ENCODE data around the gene POLR3K.
A peak's percentile ranks its signal among the peaks of the same experiment; 100 is the strongest.
"Not testable (repeated sequence)": the region's sequence is repeated elsewhere in the genome, so short reads cannot be mapped to it uniquely, and the experiment has no call there.

Gene POLR3K

DNA sequence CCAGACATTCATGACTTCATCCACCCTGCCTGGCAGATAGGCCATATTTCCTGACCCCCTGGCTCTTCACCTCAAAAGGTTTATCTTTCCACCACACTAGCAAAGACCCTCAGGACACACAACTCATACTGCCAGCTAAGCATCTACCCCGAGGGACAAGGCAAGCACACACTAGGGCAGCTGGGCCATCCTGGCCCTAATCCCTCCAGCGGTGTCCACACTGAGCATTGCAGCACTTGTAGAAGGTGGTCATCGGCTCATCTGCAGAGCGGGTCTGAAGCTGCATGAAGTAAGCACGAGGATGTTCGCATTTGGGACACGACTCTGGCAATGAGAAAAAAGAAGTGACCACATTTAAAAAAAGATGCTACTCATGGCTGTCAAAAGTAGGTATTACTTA is 6.2 kb downstream of the POLR3K start:
- Histone ChIP-seq H3K36me3 (replicated peaks in 1 of 2; ENCODE audit: control insufficient read depth in 2 of 2, insufficient read depth in 2 of 2, low read length in 2 of 2) (peaks cover 25 to 84% of the 10 kb centered on the region in 2 donors), H3K4me1 (ENCODE audit: control insufficient read depth in 2 of 2, insufficient read depth in 1 of 2, low read depth in 1 of 2, low read length in 2 of 2) (no peaks in the 10 kb centered on the region), H3K18ac (ENCODE audit: low read length) (no peak overlapping the region), H3K4ac (ENCODE audit: low read length) (no peak overlapping the region), H4K91ac (ENCODE audit: low read depth, low read length, poor library complexity) (no peak overlapping the region), H2BK120ac (ENCODE audit: low read depth, low read length) (no peak overlapping the region), H3K14ac (ENCODE audit: low read length) (no peak overlapping the region), H2AFZ (ENCODE audit: low read length) (no peak overlapping the region), H2BK15ac (ENCODE audit: low read length) (no peak overlapping the region), H3K27ac (replicated peaks; ENCODE audit: low read length) (no peak overlapping the region), H3K9me3 (replicated peaks in 1 of 2; ENCODE audit: control insufficient read depth in 2 of 2, insufficient read depth in 1 of 2, low read depth in 1 of 2, low read length in 2 of 2) (peaks cover 0 to 2% of the 10 kb centered on the region in 2 donors), H3K79me1 (ENCODE audit: low read depth, low read length) (peaks cover 2% of the 10 kb centered on the region), H3K4me3 (ENCODE audit: low read length in 2 of 2) (peak overlapping the region in 1 of 2 donors; percentile 2), H4K8ac (ENCODE audit: low read depth, low read length) (no peak overlapping the region), H2BK12ac (ENCODE audit: low read length) (no peak overlapping the region), H3K4me2 (ENCODE audit: insufficient read depth, low read length, poor library complexity, severe bottlenecking) (no peak overlapping the region), H2AK5ac (ENCODE audit: low read depth, low read length) (no peak overlapping the region), H3K27me3 (ENCODE audit: control insufficient read depth in 3 of 3, insufficient read depth in 3 of 3, low read depth in 1 of 3, low read length in 3 of 3) (no peaks in the 10 kb centered on the region), H3K23ac (ENCODE audit: low read depth, low read length, poor library complexity) (no peak overlapping the region), H3K9ac (ENCODE audit: low read depth, low read length, poor library complexity) (no peak overlapping the region), H2BK5ac (ENCODE audit: low read length) (no peak overlapping the region)
- no peak for DNase-seq (ENCODE audit: low spot score)
- no CpG with 5 or more reads among the region's 7 CpGs for WGBS, 2 donors (ENCODE audit: extremely low coverage in 2 of 2, insufficient read length in 2 of 2, insufficient replicate concordance in 1 of 2)

DNA sequence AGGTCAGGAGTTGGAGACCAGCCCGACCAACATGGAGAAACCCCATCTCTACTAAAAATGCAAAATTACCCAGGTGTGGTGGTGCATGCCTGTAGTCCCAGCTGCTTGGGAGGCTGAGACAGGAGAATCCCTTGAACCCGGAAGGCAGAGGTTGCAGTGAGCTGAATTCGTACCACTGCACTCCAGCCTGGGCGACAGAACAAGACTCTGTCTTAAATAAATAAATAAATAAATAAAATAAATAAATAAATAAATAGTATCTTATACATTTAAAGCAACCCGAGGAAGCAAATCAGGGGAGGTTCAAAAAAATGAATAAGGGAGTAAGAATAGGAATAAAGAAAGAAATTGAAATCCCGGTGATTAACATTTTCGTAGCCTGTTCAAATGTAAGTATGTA is 6.9 kb downstream of the POLR3K start:
- not testable (repeated sequence) for H3K27ac ChIP-seq (replicated peaks; ENCODE audit: low read length); H4K91ac ChIP-seq (ENCODE audit: low read depth, low read length, poor library complexity); H2AFZ ChIP-seq (ENCODE audit: low read length); H2BK15ac ChIP-seq (ENCODE audit: low read length); H3K14ac ChIP-seq (ENCODE audit: low read length); DNase-seq (ENCODE audit: low spot score); H2BK120ac ChIP-seq (ENCODE audit: low read depth, low read length); H2BK12ac ChIP-seq (ENCODE audit: low read length); H3K4me2 ChIP-seq (ENCODE audit: insufficient read depth, low read length, poor library complexity, severe bottlenecking); H3K4ac ChIP-seq (ENCODE audit: low read length); H2BK5ac ChIP-seq (ENCODE audit: low read length); H3K4me1 ChIP-seq (ENCODE audit: control insufficient read depth in 2 of 2, insufficient read depth in 1 of 2, low read depth in 1 of 2, low read length in 2 of 2); H3K79me1 ChIP-seq (ENCODE audit: low read depth, low read length); H3K18ac ChIP-seq (ENCODE audit: low read length); H2AK5ac ChIP-seq (ENCODE audit: low read depth, low read length); H3K23ac ChIP-seq (ENCODE audit: low read depth, low read length, poor library complexity); H4K8ac ChIP-seq (ENCODE audit: low read depth, low read length); H3K9ac ChIP-seq (ENCODE audit: low read depth, low read length, poor library complexity); H3K9me3 ChIP-seq (replicated peaks in 1 of 2; ENCODE audit: control insufficient read depth in 2 of 2, insufficient read depth in 1 of 2, low read depth in 1 of 2, low read length in 2 of 2); H3K27me3 ChIP-seq (ENCODE audit: control insufficient read depth in 3 of 3, insufficient read depth in 3 of 3, low read depth in 1 of 3, low read length in 3 of 3); H3K4me3 ChIP-seq (ENCODE audit: low read length in 2 of 2)
- H3K36me3 ChIP-seq (replicated peaks in 1 of 2; ENCODE audit: control insufficient read depth in 2 of 2, insufficient read depth in 2 of 2, low read length in 2 of 2): peaks cover 32 to 90% of the 10 kb centered on the region in 2 donors
- WGBS, 2 donors (ENCODE audit: extremely low coverage in 2 of 2, insufficient read length in 2 of 2, insufficient replicate concordance in 1 of 2): no CpG with 5 or more reads among the region's 7 CpGs

DNA sequence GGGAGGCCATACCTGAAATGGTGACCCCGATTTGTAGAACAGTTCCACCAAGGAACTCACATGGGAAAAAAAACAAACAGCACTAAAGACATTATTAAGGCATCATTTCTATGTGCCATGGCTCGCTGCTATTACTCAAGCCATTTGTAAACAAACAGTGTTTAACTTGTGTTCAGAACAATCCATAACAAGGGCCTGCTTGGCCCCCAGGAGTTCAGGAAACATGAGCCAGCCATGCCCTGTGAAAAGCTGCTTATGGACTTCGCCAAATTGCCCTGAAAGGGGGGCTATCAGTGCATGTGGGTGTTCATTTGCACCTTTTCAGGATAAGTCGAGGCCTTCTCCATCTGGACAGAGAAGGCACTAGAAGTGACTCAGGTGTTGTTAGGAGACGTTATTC is 8.0 kb downstream of the POLR3K start:
- Histone ChIP-seq H3K4me2 (ENCODE audit: insufficient read depth, low read length, poor library complexity, severe bottlenecking) (no peak overlapping the region), H2BK12ac (ENCODE audit: low read length) (no peak overlapping the region), H2BK15ac (ENCODE audit: low read length) (no peak overlapping the region), H4K91ac (ENCODE audit: low read depth, low read length, poor library complexity) (no peak overlapping the region), H2BK5ac (ENCODE audit: low read length) (no peak overlapping the region), H2AFZ (ENCODE audit: low read length) (no peak overlapping the region), H3K18ac (ENCODE audit: low read length) (no peak overlapping the region), H3K23ac (ENCODE audit: low read depth, low read length, poor library complexity) (no peak overlapping the region), H2BK120ac (ENCODE audit: low read depth, low read length) (no peak overlapping the region), H3K4me3 (ENCODE audit: low read length in 2 of 2) (no peak overlapping the region), H3K4ac (ENCODE audit: low read length) (no peak overlapping the region), H3K14ac (ENCODE audit: low read length) (no peak overlapping the region), H3K27me3 (ENCODE audit: control insufficient read depth in 3 of 3, insufficient read depth in 3 of 3, low read depth in 1 of 3, low read length in 3 of 3) (no peaks in the 10 kb centered on the region), H3K36me3 (replicated peaks in 1 of 2; ENCODE audit: control insufficient read depth in 2 of 2, insufficient read depth in 2 of 2, low read length in 2 of 2) (peaks cover 29 to 87% of the 10 kb centered on the region in 2 donors), H4K8ac (ENCODE audit: low read depth, low read length) (no peak overlapping the region), H3K9ac (ENCODE audit: low read depth, low read length, poor library complexity) (no peak overlapping the region), H3K27ac (replicated peaks; ENCODE audit: low read length) (no peak overlapping the region), H2AK5ac (ENCODE audit: low read depth, low read length) (no peak overlapping the region), H3K9me3 (replicated peaks in 1 of 2; ENCODE audit: control insufficient read depth in 2 of 2, insufficient read depth in 1 of 2, low read depth in 1 of 2, low read length in 2 of 2) (peaks cover 0 to 5% of the 10 kb centered on the region in 2 donors), H3K4me1 (ENCODE audit: control insufficient read depth in 2 of 2, insufficient read depth in 1 of 2, low read depth in 1 of 2, low read length in 2 of 2) (no peaks in the 10 kb centered on the region), H3K79me1 (ENCODE audit: low read depth, low read length) (peaks cover 2% of the 10 kb centered on the region)
- WGBS, 2 donors (ENCODE audit: extremely low coverage in 2 of 2, insufficient read length in 2 of 2, insufficient replicate concordance in 1 of 2): no CpG with 5 or more reads among the region's 5 CpGs
- DNase-seq (ENCODE audit: low spot score): no peak

DNA sequence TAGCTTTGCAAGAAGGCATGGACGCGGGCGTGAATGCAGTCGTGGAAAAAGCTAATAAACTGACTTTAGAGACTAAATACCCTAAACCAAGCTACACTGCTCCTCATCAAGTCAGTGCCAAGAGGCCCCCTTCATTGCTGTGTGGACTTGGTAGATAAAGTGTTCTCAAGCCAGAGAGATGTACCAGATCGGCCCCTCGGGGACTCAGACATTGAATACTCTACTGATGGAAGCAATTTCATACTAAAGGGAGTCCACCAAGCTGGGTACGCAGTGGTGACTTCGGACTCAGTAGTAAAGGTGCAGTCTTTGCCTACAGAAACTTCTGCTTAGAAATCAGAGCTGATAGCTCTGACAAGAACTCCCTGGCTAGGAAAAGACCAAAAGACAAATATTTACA is 8.8 kb downstream of the POLR3K start:
- no peaks in the 10 kb centered on the region for H3K27me3 ChIP-seq (ENCODE audit: control insufficient read depth in 3 of 3, insufficient read depth in 3 of 3, low read depth in 1 of 3, low read length in 3 of 3)
- no peak overlapping the region for H2BK5ac ChIP-seq (ENCODE audit: low read length)
- no peaks in the 10 kb centered on the region for H3K4me1 ChIP-seq (ENCODE audit: control insufficient read depth in 2 of 2, insufficient read depth in 1 of 2, low read depth in 1 of 2, low read length in 2 of 2)
- no peak overlapping the region for H4K8ac ChIP-seq (ENCODE audit: low read depth, low read length)
- no peak overlapping the region for H3K27ac ChIP-seq (replicated peaks; ENCODE audit: low read length)
- H3K18ac ChIP-seq (ENCODE audit: low read length): no peak overlapping the region
- no peak overlapping the region for H3K4me3 ChIP-seq (ENCODE audit: low read length in 2 of 2)
- no CpG with 5 or more reads among the region's 8 CpGs for WGBS, 2 donors (ENCODE audit: extremely low coverage in 2 of 2, insufficient read length in 2 of 2, insufficient replicate concordance in 1 of 2)
- no peak overlapping the region for H3K14ac ChIP-seq (ENCODE audit: low read length)
- peaks cover 29 to 82% of the 10 kb centered on the region in 2 donors for H3K36me3 ChIP-seq (replicated peaks in 1 of 2; ENCODE audit: control insufficient read depth in 2 of 2, insufficient read depth in 2 of 2, low read length in 2 of 2)
- no peak overlapping the region for H3K4me2 ChIP-seq (ENCODE audit: insufficient read depth, low read length, poor library complexity, severe bottlenecking)
- no peak overlapping the region for H3K4ac ChIP-seq (ENCODE audit: low read length)
- no peak overlapping the region for H2BK120ac ChIP-seq (ENCODE audit: low read depth, low read length)
- no peak overlapping the region for H2BK12ac ChIP-seq (ENCODE audit: low read length)
- H3K9me3 ChIP-seq (replicated peaks in 1 of 2; ENCODE audit: control insufficient read depth in 2 of 2, insufficient read depth in 1 of 2, low read depth in 1 of 2, low read length in 2 of 2): peaks cover 0 to 5% of the 10 kb centered on the region in 2 donors
- no peak overlapping the region for H4K91ac ChIP-seq (ENCODE audit: low read depth, low read length, poor library complexity)
- H2AFZ ChIP-seq (ENCODE audit: low read length): no peak overlapping the region
- H2AK5ac ChIP-seq (ENCODE audit: low read depth, low read length): no peak overlapping the region
- DNase-seq (ENCODE audit: low spot score): no peak
- H2BK15ac ChIP-seq (ENCODE audit: low read length): no peak overlapping the region
- no peak overlapping the region for H3K9ac ChIP-seq (ENCODE audit: low read depth, low read length, poor library complexity)
- H3K23ac ChIP-seq (ENCODE audit: low read depth, low read length, poor library complexity): no peak overlapping the region
- peaks cover 2% of the 10 kb centered on the region for H3K79me1 ChIP-seq (ENCODE audit: low read depth, low read length)
